Measurements from ENCODE around the gene CHGA. TPM values are rescaled to one million over a fixed set of nuclear protein-coding genes. Genes with fewer than 3 reads are reported as not detected.

CHGA gene
- total and polyA plus RNA-seq, 4 donors, result 0.47 to 4.4 (median 0.82) TPM

- Histone ChIP-seq H3K36me3 (ENCODE audit: control insufficient read depth in 4 of 4, insufficient read depth in 4 of 4, low read length in 4 of 4) (peaks cover 0 to 8% (median 6%) of the 10 kb centered on the region in 4 donors), H3K27ac (ENCODE audit: low read depth in 1 of 2, low read length in 1 of 2) (no peak overlapping the region), H3K4me1 (ENCODE audit: control insufficient read depth in 5 of 5, insufficient read depth in 5 of 5, low read length in 5 of 5) (peaks cover 0 to 11% (median 0%) of the 10 kb centered on the region in 5 donors), H3K9ac (ENCODE audit: insufficient read depth in 1 of 2, low read length in 2 of 2) (no peak overlapping the region), H3K4me3 (no peak overlapping the region), H3K9me3 (ENCODE audit: control insufficient read depth in 4 of 4, insufficient read depth in 3 of 4, low read length in 3 of 4) (peaks cover 0 to 12% (median 2%) of the 10 kb centered on the region in 4 donors), H3K27me3 (ENCODE audit: control insufficient read depth in 3 of 3, insufficient read depth in 3 of 3, low read length in 2 of 3) (no peaks in the 10 kb centered on the region)
- no peak for ATAC-seq (ENCODE audit: insufficient read depth, low FRiP score)
- DNase-seq, result no peak
- 97 to 98% methylated on average over 2 of the region's 2 CpGs for WGBS, 2 donors
- TF ChIP-seq CTCF (IDR thresholded peaks at IDR 0.05; ENCODE audit: control extremely low read depth, extremely low read depth), result no peak
Observed at GRCh38 chr14:92976268-92976667, 53.3 kb downstream of the CHGA start.

GRCh38 chr14:92978229-92979021, 55.5 kb downstream of the CHGA start:
- Histone ChIP-seq H3K4me3 (no peak overlapping the region), H3K9ac (ENCODE audit: insufficient read depth in 1 of 2, low read length in 2 of 2) (no peak overlapping the region), H3K36me3 (ENCODE audit: control insufficient read depth in 4 of 4, insufficient read depth in 4 of 4, low read length in 4 of 4) (peaks cover 0 to 8% (median 6%) of the 10 kb centered on the region in 4 donors), H3K9me3 (ENCODE audit: control insufficient read depth in 4 of 4, insufficient read depth in 3 of 4, low read length in 3 of 4) (peaks cover 0 to 12% (median 2%) of the 10 kb centered on the region in 4 donors), H3K27ac (ENCODE audit: low read depth in 1 of 2, low read length in 1 of 2) (no peak overlapping the region), H3K4me1 (ENCODE audit: control insufficient read depth in 5 of 5, insufficient read depth in 5 of 5, low read length in 5 of 5) (peaks cover 0 to 5% (median 0%) of the 10 kb centered on the region in 5 donors), H3K27me3 (ENCODE audit: control insufficient read depth in 3 of 3, insufficient read depth in 3 of 3, low read length in 2 of 3) (no peaks in the 10 kb centered on the region)
- no peak for ATAC-seq (ENCODE audit: insufficient read depth, low FRiP score)
- DNase-seq, result no peak
- no peak for TF ChIP-seq CTCF (IDR thresholded peaks at IDR 0.05; ENCODE audit: control extremely low read depth, extremely low read depth)
- WGBS, 2 donors, result 87 to 89% methylated on average over 4 of the region's 4 CpGs

GRCh38 chr14:92980866-92981265, 57.9 kb downstream of the CHGA start:
- Histone ChIP-seq H3K36me3 (ENCODE audit: control insufficient read depth in 4 of 4, insufficient read depth in 4 of 4, low read length in 4 of 4) (peaks cover 0 to 6% (median 5%) of the 10 kb centered on the region in 4 donors), H3K4me1 (ENCODE audit: control insufficient read depth in 5 of 5, insufficient read depth in 5 of 5, low read length in 5 of 5) (peaks cover 0 to 3% (median 0%) of the 10 kb centered on the region in 5 donors), H3K27ac (ENCODE audit: low read depth in 1 of 2, low read length in 1 of 2) (no peak overlapping the region), H3K27me3 (ENCODE audit: control insufficient read depth in 3 of 3, insufficient read depth in 3 of 3, low read length in 2 of 3) (no peaks in the 10 kb centered on the region), H3K9ac (ENCODE audit: insufficient read depth in 1 of 2, low read length in 2 of 2) (no peak overlapping the region), H3K4me3 (no peak overlapping the region), H3K9me3 (ENCODE audit: control insufficient read depth in 4 of 4, insufficient read depth in 3 of 4, low read length in 3 of 4) (peaks cover 0 to 12% (median 2%) of the 10 kb centered on the region in 4 donors)
- ATAC-seq (ENCODE audit: insufficient read depth, low FRiP score) (no peak), DNase-seq (no peak)
- 96 to 98% methylated on average over 4 of the region's 4 CpGs for WGBS, 2 donors
- no peak for TF ChIP-seq CTCF (IDR thresholded peaks at IDR 0.05; ENCODE audit: control extremely low read depth, extremely low read depth)
